H1 (cell line): ENCODE data around the gene RHEB. TPM values are rescaled to one million over a fixed set of nuclear protein-coding genes. Genes with fewer than 3 reads are reported as not detected.

Experiments
- BACH1 ChIP-seq: IDR thresholded peaks from 2 replicates; pipeline ENCODE4 v1.6.1; 2012; ENCODE audit warnings: low read length, improper control_type of control experiment
- RBBP5 ChIP-seq: IDR thresholded peaks from 2 replicates; pipeline ENCODE4 v1.7.1; 2012; ENCODE audit warnings: low read depth, mild to moderate bottlenecking, inconsistent platforms, low read length, moderate library complexity, borderline replicate concordance
- TBP ChIP-seq: IDR thresholded peaks from 2 replicates; pipeline ENCODE4 v1.6.1; 2011; ENCODE audit warnings: low read depth, low read length, improper control_type of control experiment
- polyA plus RNA-seq, 7 experiments: library from polyadenylated mRNA; depleted of rRNA in 3 of 7; stranded (reverse) in 5 of 7; unstranded in 2 of 7; fragments of >200 nt in 5 of 7; fragments of 200-250 nt in 2 of 7; gene quantifications; 1 replicate in 5 of 7; 2 replicates in 1 of 7; 4 replicates in 1 of 7; pipeline versions ENCODE4 v1.2.1 to v1.2.3, GENCODE V29; 2011 to 2013; ENCODE audit warnings: missing spikeins in 2 of 7, mixed read lengths in 2 of 7
- total RNA-seq: library from RNA; stranded (reverse); fragmentation: NEBNext Ultra II Directional; extraction: Animal tissue kit (Norgen Biotek cat#: 25700); gene quantifications from 2 replicates; pipeline ENCODE4 v1.2.1, GENCODE V29; 2021

Gene RHEB
- total and polyA plus RNA-seq, 2 of the 8 experiments (the other 6 are each of a cell fraction or from before 2014, with no cell fraction given), result 60.8 to 132 TPM

DNA sequence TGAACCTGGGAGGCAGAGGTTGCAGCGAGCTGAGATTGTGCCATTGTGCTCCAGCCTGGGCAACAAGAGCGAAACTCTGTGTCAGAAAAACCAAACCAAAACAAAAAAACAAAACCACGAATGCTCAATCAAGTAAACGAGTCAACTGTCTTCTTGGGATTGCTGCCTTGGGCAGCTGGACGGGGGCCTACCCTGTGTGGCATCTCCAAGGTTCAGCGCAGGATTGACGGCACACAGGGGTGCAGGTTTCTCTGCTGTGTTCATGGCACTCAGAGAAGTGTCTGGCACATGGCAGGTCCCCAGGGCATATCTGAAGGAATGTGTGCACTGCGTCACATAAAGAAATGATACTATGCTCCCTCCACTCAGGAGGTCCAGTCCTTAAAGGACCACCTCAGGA, 54.5 kb downstream of the RHEB start (continued):
- TF ChIP-seq TBP (no peak), RBBP5 (no peak), BACH1 (no peak)
